A673 (cell line): ENCODE measurements around the gene AFG3L2. TPM values are rescaled to one million over a fixed set of nuclear protein-coding genes. Genes with fewer than 3 reads are reported as not detected.

Source experiments
- BruUV-seq: library from RNA; stranded (reverse); fragments of 400-500 nt; replicated peaks from 2 replicates; lab custom pipeline; 2021; lab: Mats Ljungman, UMichigan
- CTCF ChIA-PET: fragments of 300-600 bp; sonication (Branson Sonifier 250); formaldehyde crosslinking; loops from one replicate; lab custom pipeline; 2022; ENCODE audit warnings: antibody characterized with exemption; lab: Charles Lee
- POLR2A ChIA-PET: fragments of 300-600 bp; sonication (Branson Sonifier 250); formaldehyde crosslinking; loops from one replicate; lab custom pipeline; 2022; ENCODE audit warnings: antibody characterized with exemption; ENCODE audit not compliant: low non-redundant PET; lab: Charles Lee
- DNase-seq: peaks from one replicate; pipeline ENCODE4 v3.0.0-alpha.2; 2015; ENCODE audit warnings: low spot score
- H3K27ac ChIP-seq: fragments of 200-600 bp; sonication (generic); 2 replicates; pipeline ENCODE4 v1.5.1; 2016; ENCODE audit warnings: mixed run types, low read depth, mild to moderate bottlenecking, mixed read lengths, antibody characterized with exemption, low read length; ENCODE audit not compliant: poor library complexity, severe bottlenecking
- H3K27me3 ChIP-seq: fragments of 200-600 bp; sonication (generic); replicated peaks from 2 replicates; pipeline ENCODE4 v1.6.1; 2017; ENCODE audit warnings: mixed run types, low read depth, mild to moderate bottlenecking, mixed read lengths, antibody characterized with exemption, low read length; ENCODE audit not compliant: insufficient read depth, poor library complexity
- H3K36me3 ChIP-seq: fragments of 200-600 bp; sonication (generic); 2 replicates; pipeline ENCODE4 v1.6.1; 2016; ENCODE audit warnings: mixed run types, mild to moderate bottlenecking, mixed read lengths, antibody characterized with exemption, low read length; ENCODE audit not compliant: insufficient read depth, poor library complexity, severe bottlenecking
- H3K4me1 ChIP-seq: fragments of 200-600 bp; sonication (generic); 2 replicates; pipeline ENCODE4 v1.6.1; 2017; ENCODE audit warnings: mixed run types, mild to moderate bottlenecking, mixed read lengths, antibody characterized with exemption, low read length; ENCODE audit not compliant: insufficient read depth, poor library complexity, severe bottlenecking
- H3K4me3 ChIP-seq: fragments of 200-600 bp; sonication (generic); 2 replicates; pipeline ENCODE4 v1.5.1; 2016; ENCODE audit warnings: low read depth, mixed run types, mild to moderate bottlenecking, mixed read lengths, low read length; ENCODE audit not compliant: poor library complexity, severe bottlenecking
- H3K9me3 ChIP-seq: fragments of 200-600 bp; sonication (generic); 2 replicates; pipeline ENCODE4 v1.6.1; 2016; ENCODE audit warnings: mixed run types, low read depth, mild to moderate bottlenecking, mixed read lengths, antibody characterized with exemption, low read length; ENCODE audit not compliant: poor library complexity, severe bottlenecking
- EZH2 ChIP-seq: fragments of 200-600 bp; sonication (generic); IDR thresholded peaks from 2 replicates; pipeline ENCODE4 v1.6.1; 2017; ENCODE audit warnings: borderline replicate concordance, low read depth, mild to moderate bottlenecking, mixed read lengths, antibody characterized with exemption, low read length; ENCODE audit not compliant: poor library complexity, severe bottlenecking
- intact Hi-C: fragments of 100-400 bp; cut with micrococcal nuclease; formaldehyde crosslinking; loops from one replicate; pipeline ENCODE4 v1.10.0; 2022; ENCODE audit not compliant: unreplicated experiment
- total RNA-seq: library from RNA; stranded (reverse); gene quantifications from 2 replicates; pipeline ENCODE4 v1.2.3, GENCODE V29; 2021
- TF ChIP-seq, protein P1 (sequence below): fragments of 300-800, 200-600 bp; sonication (generic); conservative IDR thresholded peaks from 2 replicates; pipeline ENCODE4 v1.5.1; 2017; ENCODE audit warnings: low read depth, mild to moderate bottlenecking, antibody characterized with exemption, low read length, moderate library complexity, mixed read lengths

Gene AFG3L2
- total RNA-seq, 1 experiment from 2014 or later, result 72.7 TPM

DNA sequence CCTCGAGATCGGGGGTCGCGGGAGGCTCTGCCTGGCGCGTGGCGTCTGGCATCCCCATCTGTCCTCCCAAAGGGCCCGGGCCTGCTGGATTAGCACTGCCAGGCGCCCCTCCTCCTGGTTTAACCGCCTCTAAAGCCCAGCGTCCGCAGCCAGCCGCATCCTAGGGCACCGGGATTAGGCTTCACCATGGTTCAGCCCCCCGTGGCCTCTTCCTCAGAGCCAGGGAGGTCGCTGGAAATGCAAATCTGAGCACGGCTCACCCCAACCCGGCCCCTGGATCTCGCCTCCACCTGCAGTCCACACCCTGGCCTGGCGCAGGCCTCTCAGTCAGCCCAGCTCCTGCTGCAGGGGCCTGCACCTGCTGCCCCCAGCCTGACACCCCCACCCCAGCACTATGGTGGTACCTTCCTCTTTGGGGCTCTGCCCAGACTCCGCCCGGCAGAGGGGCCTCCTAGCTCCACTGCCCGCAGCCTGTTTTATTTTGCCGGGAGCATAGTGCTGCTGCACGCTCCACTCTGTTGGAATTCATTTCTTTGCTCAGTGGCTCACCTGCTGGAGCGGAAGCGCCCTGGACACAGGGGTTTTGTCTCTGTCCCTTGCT, 43.9 kb upstream of the AFG3L2 start:
- peaks cover 6% of the 10 kb centered on the region for H3K4me1 ChIP-seq
- POLR2A ChIA-PET, result no interaction called here
- H3K27ac ChIP-seq, result peak overlapping the region; percentile 54
- no peaks in the 10 kb centered on the region for H3K27me3 ChIP-seq
- H3K4me3 ChIP-seq, result peak overlapping the region; percentile 33
- intact Hi-C loops, result no loop called here
- CTCF ChIA-PET, result no interaction called here
- no peaks in the 10 kb centered on the region for H3K9me3 ChIP-seq
- TF ChIP-seq EZH2, result no peak
- TF ChIP-seq, protein P1, sequence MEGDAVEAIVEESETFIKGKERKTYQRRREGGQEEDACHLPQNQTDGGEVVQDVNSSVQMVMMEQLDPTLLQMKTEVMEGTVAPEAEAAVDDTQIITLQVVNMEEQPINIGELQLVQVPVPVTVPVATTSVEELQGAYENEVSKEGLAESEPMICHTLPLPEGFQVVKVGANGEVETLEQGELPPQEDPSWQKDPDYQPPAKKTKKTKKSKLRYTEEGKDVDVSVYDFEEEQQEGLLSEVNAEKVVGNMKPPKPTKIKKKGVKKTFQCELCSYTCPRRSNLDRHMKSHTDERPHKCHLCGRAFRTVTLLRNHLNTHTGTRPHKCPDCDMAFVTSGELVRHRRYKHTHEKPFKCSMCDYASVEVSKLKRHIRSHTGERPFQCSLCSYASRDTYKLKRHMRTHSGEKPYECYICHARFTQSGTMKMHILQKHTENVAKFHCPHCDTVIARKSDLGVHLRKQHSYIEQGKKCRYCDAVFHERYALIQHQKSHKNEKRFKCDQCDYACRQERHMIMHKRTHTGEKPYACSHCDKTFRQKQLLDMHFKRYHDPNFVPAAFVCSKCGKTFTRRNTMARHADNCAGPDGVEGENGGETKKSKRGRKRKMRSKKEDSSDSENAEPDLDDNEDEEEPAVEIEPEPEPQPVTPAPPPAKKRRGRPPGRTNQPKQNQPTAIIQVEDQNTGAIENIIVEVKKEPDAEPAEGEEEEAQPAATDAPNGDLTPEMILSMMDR, result no peak
- BruUV-seq, result no TSS peak
- peak; percentile 56 for DNase-seq
- H3K36me3 ChIP-seq, result peaks cover 4% of the 10 kb centered on the region

DNA sequence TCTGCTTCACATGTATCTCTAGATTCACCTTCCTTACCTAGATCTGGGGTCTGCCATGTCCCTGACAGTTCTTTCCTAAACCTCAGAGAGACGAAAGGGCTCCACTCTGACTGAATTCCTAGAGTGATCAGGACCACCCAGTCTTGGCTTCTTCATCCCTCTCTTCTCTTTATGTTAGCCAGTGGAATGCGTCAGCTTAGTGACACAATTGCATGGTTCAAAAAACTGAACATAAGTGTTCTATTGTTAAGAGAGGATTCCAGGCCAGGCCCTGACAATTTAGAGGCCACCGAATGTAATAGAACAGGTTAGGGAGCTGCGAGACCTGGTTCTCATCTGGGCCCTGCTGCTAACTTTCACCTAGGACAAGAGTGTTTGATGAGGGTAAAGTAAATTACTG, 40.7 kb upstream of the AFG3L2 start:
- ChIA-PET CTCF (no interaction called here), POLR2A (no interaction called here)
- no TSS peak for BruUV-seq
- Histone ChIP-seq H3K27ac (no peak overlapping the region), H3K36me3 (peaks cover 4% of the 10 kb centered on the region), H3K4me1 (peaks cover 12% of the 10 kb centered on the region), H3K4me3 (no peak overlapping the region), H3K27me3 (no peaks in the 10 kb centered on the region), H3K9me3 (no peaks in the 10 kb centered on the region)
- DNase-seq, result no peak
- no peak for TF ChIP-seq EZH2
- TF ChIP-seq, protein P1, result no peak
- intact Hi-C loops, result no loop called here

DNA sequence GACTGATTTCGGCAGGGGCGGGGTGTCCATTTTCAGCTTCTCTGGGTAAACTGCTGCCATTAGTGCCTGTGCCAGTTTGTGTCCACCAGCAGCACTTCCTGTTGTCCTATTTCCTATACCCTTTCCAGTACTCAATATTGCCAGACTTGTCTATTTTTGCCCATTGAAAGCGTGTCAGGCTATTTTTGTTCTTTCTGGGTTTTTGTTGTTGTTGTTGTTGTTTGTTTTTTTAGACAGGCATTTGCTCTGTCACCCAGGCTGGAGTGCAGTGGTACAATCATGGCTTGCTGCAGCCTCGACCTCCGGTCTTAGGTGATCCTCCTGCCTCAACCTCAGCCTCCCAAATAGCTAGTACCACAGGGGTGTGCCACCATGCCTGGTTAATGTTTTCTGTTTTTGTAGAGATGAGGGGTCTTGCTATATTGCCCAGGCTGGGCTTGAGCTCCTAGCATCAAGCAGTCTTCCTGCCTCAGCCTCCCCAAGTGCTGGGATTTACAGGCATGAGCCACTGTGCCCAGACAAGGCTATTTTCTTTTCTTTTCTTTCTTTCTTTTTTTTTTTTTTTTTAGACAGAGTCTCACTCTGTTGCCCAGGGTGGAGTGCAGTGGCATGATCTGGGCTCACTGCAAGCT, 39.2 kb upstream of the AFG3L2 start:
- POLR2A ChIA-PET, result interaction anchor here (0.5 kb wide), 1 partner anchor 215 kb away, joined by 3 read pairs; no protein-coding TSS in a partner anchor
- no peak for DNase-seq
- TF ChIP-seq, protein P1, result no peak
- no peak for TF ChIP-seq EZH2
- Histone ChIP-seq H3K4me3 (no peak overlapping the region), H3K36me3 (no peaks in the 10 kb centered on the region), H3K27me3 (no peaks in the 10 kb centered on the region), H3K9me3 (no peaks in the 10 kb centered on the region), H3K4me1 (peaks cover 12% of the 10 kb centered on the region), H3K27ac (peak overlapping the region; percentile 55)
- intact Hi-C loops, result no loop called here
- no TSS peak for BruUV-seq
- CTCF ChIA-PET, result no interaction called here
